ENCODE data around the gene CAB39L. TPM values are rescaled to one million over a fixed set of nuclear protein-coding genes. Genes with fewer than 3 reads are reported as not detected.

Gene CAB39L
- total RNA-seq, 1 experiment from 2014 or later = 6.6 TPM

DNA sequence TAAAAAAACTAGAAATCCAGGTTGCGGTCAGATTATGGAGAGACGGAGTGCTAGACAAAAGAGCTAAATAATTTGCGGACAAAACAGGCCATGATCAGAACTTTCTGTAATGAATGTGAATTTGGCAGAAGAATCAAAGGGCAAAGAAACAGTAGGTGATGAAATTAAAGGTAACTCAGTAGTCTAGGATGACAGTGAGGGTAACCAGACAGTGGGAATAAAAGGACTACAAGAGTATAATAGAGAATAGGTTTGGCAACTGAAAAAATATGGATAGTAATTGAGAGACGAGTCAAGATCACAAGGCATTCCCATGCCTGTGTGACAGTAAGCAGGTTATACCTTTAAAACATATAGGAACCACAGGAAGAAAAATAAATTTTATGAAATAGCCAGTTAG lies 35.9 kb downstream of the CAB39L start:
- no peak for DNase-seq (ENCODE audit: low read depth, low spot score)
- CTCF ChIA-PET = no interaction called here
- intact Hi-C loops (cut with micrococcal nuclease; ENCODE audit: unreplicated experiment) = no loop called here
- POLR2A ChIA-PET = no interaction called here
- BruUV-seq (replicated peaks) = no TSS peak
- H3K36me3 ChIP-seq (ENCODE audit: control insufficient read depth, insufficient read depth, low read length) = no peaks in the 10 kb centered on the region
- H3K9me3 ChIP-seq (ENCODE audit: control insufficient read depth, insufficient read depth, low read depth, low read length) = no peaks in the 10 kb centered on the region
- no peaks in the 10 kb centered on the region for H3K4me1 ChIP-seq (ENCODE audit: control insufficient read depth, insufficient read depth, low read length)
- no peaks in the 10 kb centered on the region for H3K27me3 ChIP-seq (ENCODE audit: control insufficient read depth, insufficient read depth, low read length)
- in situ Hi-C loops (cut with HindIII; ENCODE audit: low pct_unique_long_range_greater_than_20kb, low sequenced_read_pairs) = no loop called here
- no peak for ATAC-seq
- H3K4me3 ChIP-seq (ENCODE audit: low read depth in 2 of 2, low read length in 2 of 2) = no peak overlapping the region
- no peak for TF ChIP-seq CTCF (IDR thresholded peaks at IDR 0.05)
- TF ChIP-seq SIN3A (IDR thresholded peaks at IDR 0.05; ENCODE audit: borderline replicate concordance, insufficient read depth, low read depth, low read length) = no peak
- no peak for TF ChIP-seq TCF7L2 (IDR thresholded peaks at IDR 0.05; ENCODE audit: low read depth, low read length)
- TF ChIP-seq POLR2AphosphoS5 (IDR thresholded peaks at IDR 0.05; ENCODE audit: low read depth, low read length) = no peak
- TF ChIP-seq, protein P1, sequence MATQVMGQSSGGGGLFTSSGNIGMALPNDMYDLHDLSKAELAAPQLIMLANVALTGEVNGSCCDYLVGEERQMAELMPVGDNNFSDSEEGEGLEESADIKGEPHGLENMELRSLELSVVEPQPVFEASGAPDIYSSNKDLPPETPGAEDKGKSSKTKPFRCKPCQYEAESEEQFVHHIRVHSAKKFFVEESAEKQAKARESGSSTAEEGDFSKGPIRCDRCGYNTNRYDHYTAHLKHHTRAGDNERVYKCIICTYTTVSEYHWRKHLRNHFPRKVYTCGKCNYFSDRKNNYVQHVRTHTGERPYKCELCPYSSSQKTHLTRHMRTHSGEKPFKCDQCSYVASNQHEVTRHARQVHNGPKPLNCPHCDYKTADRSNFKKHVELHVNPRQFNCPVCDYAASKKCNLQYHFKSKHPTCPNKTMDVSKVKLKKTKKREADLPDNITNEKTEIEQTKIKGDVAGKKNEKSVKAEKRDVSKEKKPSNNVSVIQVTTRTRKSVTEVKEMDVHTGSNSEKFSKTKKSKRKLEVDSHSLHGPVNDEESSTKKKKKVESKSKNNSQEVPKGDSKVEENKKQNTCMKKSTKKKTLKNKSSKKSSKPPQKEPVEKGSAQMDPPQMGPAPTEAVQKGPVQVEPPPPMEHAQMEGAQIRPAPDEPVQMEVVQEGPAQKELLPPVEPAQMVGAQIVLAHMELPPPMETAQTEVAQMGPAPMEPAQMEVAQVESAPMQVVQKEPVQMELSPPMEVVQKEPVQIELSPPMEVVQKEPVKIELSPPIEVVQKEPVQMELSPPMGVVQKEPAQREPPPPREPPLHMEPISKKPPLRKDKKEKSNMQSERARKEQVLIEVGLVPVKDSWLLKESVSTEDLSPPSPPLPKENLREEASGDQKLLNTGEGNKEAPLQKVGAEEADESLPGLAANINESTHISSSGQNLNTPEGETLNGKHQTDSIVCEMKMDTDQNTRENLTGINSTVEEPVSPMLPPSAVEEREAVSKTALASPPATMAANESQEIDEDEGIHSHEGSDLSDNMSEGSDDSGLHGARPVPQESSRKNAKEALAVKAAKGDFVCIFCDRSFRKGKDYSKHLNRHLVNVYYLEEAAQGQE (IDR thresholded peaks at IDR 0.05; ENCODE audit: insufficient read depth in 1 of 2, low read depth in 2 of 2, low read length in 1 of 2) = no peak
- H3K27ac ChIP-seq (ENCODE audit: low read length) = no peak overlapping the region

DNA sequence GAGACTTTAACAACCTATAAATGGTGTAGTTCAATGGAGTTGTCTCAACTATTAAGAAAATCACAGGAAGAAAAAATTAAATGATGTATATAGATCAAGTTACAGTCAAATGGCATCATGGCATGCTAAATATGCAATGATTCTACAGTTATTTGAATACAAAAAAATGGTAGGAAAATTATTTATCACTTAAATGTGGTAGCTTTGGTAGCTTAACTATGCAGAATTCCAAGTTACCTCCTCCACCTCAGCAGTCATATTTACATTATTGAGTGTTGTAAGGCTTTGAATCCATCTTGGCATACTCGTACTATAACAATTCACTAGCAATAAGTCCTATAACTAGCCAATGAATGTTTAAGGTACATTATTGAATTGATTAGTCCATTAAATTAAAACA lies 36.8 kb downstream of the CAB39L start:
- TF ChIP-seq, protein P1 (IDR thresholded peaks at IDR 0.05; ENCODE audit: insufficient read depth in 1 of 2, low read depth in 2 of 2, low read length in 1 of 2) = no peak
- TF ChIP-seq POLR2AphosphoS5 (IDR thresholded peaks at IDR 0.05; ENCODE audit: low read depth, low read length) = no peak
- no peak for TF ChIP-seq SIN3A (IDR thresholded peaks at IDR 0.05; ENCODE audit: borderline replicate concordance, insufficient read depth, low read depth, low read length)
- DNase-seq (ENCODE audit: low read depth, low spot score) = no peak
- intact Hi-C loops (cut with micrococcal nuclease; ENCODE audit: unreplicated experiment) (no loop called here), in situ Hi-C loops (cut with HindIII; ENCODE audit: low pct_unique_long_range_greater_than_20kb, low sequenced_read_pairs) (no loop called here)
- Histone ChIP-seq H3K4me3 (ENCODE audit: low read depth in 2 of 2, low read length in 2 of 2) (no peak overlapping the region), H3K27ac (ENCODE audit: low read length) (no peak overlapping the region), H3K4me1 (ENCODE audit: control insufficient read depth, insufficient read depth, low read length) (no peaks in the 10 kb centered on the region), H3K36me3 (ENCODE audit: control insufficient read depth, insufficient read depth, low read length) (no peaks in the 10 kb centered on the region), H3K27me3 (ENCODE audit: control insufficient read depth, insufficient read depth, low read length) (no peaks in the 10 kb centered on the region), H3K9me3 (ENCODE audit: control insufficient read depth, insufficient read depth, low read depth, low read length) (no peaks in the 10 kb centered on the region)
- no TSS peak for BruUV-seq (replicated peaks)
- ChIA-PET CTCF (no interaction called here), POLR2A (interaction anchor here (0.8 kb wide), 1 partner anchor 1163 kb away, joined by 6 read pairs; no protein-coding TSS in a partner anchor)
- ATAC-seq = no peak

All from Panc1 (cell line).